HUES48 (cell line): ENCODE results near the gene UCHL3.
"Not testable (repeated sequence)": the region's sequence is repeated elsewhere in the genome, so short reads cannot be mapped to it uniquely, and the experiment has no call there.

Experiments
- H3K27ac ChIP-seq: one replicate; pipeline ENCODE4 v1.7.0; 2013; ENCODE audit warnings: low read depth, low read length, inconsistent platforms
- H3K27me3 ChIP-seq: 2 replicates; pipeline ENCODE4 v1.6.1; 2013; ENCODE audit warnings: mild to moderate bottlenecking, low read length; ENCODE audit not compliant: control insufficient read depth, insufficient read depth
- H3K36me3 ChIP-seq: 2 replicates; pipeline ENCODE4 v1.6.1; 2013; ENCODE audit warnings: low read length; ENCODE audit not compliant: control insufficient read depth, insufficient read depth
- H3K4me1 ChIP-seq: 2 replicates; pipeline ENCODE4 v1.6.1; 2013; ENCODE audit warnings: mild to moderate bottlenecking, low read length; ENCODE audit not compliant: control insufficient read depth, insufficient read depth
- H3K4me3 ChIP-seq: 2 replicates; pipeline ENCODE4 v1.5.1; 2013; ENCODE audit warnings: mild to moderate bottlenecking, low read depth, low read length
- H3K9ac ChIP-seq: 2 replicates; pipeline ENCODE4 v1.6.1; 2013; ENCODE audit warnings: mild to moderate bottlenecking, low read depth, low read length, moderate library complexity
- H3K9me3 ChIP-seq: 2 replicates; pipeline ENCODE4 v1.6.1; 2013; ENCODE audit warnings: low read length; ENCODE audit not compliant: control insufficient read depth, insufficient read depth

UCHL3 gene

DNA sequence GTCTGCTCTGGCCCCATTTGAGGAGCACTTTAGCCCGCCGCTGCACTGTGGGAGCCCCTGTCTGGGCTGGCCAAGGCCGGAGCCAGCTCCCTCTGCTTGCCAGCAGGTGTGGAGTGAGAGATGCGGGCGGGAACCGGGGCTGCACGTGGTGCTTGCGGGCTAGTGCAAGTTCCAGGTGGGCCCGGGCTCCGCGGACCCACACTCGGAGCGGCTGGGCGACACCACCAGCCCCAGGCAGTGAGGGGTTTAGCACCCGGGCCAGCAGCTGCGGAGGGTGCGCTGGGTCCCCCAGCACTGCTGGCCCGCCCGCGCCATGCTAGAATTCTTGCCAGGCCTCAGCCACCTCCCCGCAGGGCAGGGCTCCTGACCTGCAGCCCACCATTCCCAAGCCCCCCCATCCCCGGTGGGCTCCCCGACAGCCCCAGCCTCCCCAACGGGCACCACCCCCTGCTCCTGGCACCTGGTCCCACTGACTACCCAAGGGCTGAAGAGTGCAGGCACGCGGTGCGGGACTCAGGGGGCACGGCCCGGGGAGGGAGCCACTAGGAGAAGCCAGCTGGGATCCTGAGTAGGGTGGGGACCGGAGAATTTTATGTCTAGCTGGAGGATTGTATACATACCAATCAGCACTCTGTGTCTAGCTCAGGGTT lies 31.0 kb upstream of the UCHL3 start:
- no peak overlapping the region for H3K9ac ChIP-seq
- H3K4me3 ChIP-seq, result no peak overlapping the region
- H3K9me3 ChIP-seq, result peaks cover 18% of the 10 kb centered on the region; the same call in 1 of the 2 replicates
- no peaks in the 10 kb centered on the region for H3K36me3 ChIP-seq
- H3K27ac ChIP-seq, result no peak overlapping the region
- H3K27me3 ChIP-seq, result no peaks in the 10 kb centered on the region
- no peaks in the 10 kb centered on the region for H3K4me1 ChIP-seq

GRCh38 chr13:75521956-75522355 lies 27.6 kb upstream of the UCHL3 start:
- Histone ChIP-seq H3K36me3 (peaks cover 7% of the 10 kb centered on the region), H3K4me1 (no peaks in the 10 kb centered on the region), H3K27me3 (no peaks in the 10 kb centered on the region), H3K9ac (no peak overlapping the region), H3K4me3 (no peak overlapping the region), H3K9me3 (peaks cover 18% of the 10 kb centered on the region; the same call in 1 of the 2 replicates), H3K27ac (no peak overlapping the region)

GRCh38 chr13:75530549-75530961 lies 19.0 kb upstream of the UCHL3 start:
- no peaks in the 10 kb centered on the region for H3K9me3 ChIP-seq
- no peak overlapping the region for H3K4me3 ChIP-seq
- peaks cover 8% of the 10 kb centered on the region; the same call in 1 of the 2 replicates for H3K4me1 ChIP-seq
- peaks cover 54% of the 10 kb centered on the region for H3K36me3 ChIP-seq
- no peaks in the 10 kb centered on the region for H3K27me3 ChIP-seq
- H3K9ac ChIP-seq, result no peak overlapping the region
- peak overlapping the region; percentile 9 for H3K27ac ChIP-seq

GRCh38 chr13:75533861-75534260 lies 15.7 kb upstream of the UCHL3 start:
- Histone ChIP-seq H3K4me3 (no peak overlapping the region), H3K27ac (no peak overlapping the region), H3K9me3 (no peaks in the 10 kb centered on the region), H3K9ac (no peak overlapping the region), H3K36me3 (peaks cover 33% of the 10 kb centered on the region), H3K4me1 (peaks cover 8% of the 10 kb centered on the region; the same call in 1 of the 2 replicates), H3K27me3 (no peaks in the 10 kb centered on the region)

DNA sequence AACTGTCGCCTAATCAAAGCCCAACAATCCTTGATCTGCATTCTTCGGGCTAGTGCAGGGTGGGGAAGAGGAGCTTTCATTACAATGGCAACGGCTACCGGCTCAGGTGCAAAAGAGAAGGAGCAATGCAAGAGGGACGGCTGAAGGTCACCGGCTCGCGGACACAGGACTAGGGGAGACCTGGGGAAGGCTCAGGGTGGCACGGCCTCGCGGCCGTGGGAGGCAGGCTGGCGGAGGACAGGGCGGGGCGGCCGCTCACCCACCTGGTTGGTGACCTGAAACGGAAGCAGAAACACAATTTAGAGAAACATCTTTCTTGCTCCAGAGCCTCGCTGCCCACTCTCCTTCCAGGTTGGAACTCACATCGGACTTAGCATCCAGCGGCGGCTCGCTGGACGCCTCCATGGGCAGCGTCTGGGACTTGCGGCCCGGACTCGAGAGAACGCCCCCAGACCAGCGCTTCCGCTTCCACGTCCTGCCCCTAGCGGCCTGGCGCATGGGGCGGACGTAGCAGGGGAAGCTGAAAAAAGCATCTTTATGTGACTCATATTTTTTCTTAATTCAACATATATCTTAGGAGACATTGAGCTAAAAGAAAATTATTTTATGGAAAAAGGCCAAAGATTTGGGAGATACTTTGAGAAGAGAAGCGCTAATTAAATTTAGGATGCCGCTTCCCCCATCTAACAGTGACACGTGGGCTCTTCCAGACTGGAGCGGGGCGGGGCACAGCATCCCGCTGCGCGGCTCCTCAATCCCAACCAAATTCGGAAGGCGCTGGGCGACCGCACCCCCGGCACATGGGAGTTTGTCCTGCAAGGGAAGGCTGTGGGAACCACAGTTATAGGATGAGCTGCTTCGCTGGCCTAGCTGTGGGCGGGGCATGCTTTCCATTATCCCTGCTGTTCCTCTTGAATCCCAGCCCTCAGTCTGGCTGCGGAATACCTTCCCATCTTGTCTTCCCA lies 11.9 kb upstream of the UCHL3 start, which contains the start of gene COMMD6:
Gene COMMD6, minus strand, starts transcription at position 441 of the 965 bp plus-strand sequence. Its CDS starts 36 bp downstream, at position 405.
- peaks cover 25% of the 10 kb centered on the region for H3K36me3 ChIP-seq
- no peaks in the 10 kb centered on the region for H3K9me3 ChIP-seq
- no peaks in the 10 kb centered on the region for H3K4me1 ChIP-seq
- H3K9ac ChIP-seq, result peak within 1 kb of the TSS; percentile 94
- H3K4me3 ChIP-seq, result peak within 1 kb of the TSS; percentile 91
- peak within 1 kb of the TSS; percentile 86 for H3K27ac ChIP-seq
- no peaks in the 10 kb centered on the region for H3K27me3 ChIP-seq

DNA sequence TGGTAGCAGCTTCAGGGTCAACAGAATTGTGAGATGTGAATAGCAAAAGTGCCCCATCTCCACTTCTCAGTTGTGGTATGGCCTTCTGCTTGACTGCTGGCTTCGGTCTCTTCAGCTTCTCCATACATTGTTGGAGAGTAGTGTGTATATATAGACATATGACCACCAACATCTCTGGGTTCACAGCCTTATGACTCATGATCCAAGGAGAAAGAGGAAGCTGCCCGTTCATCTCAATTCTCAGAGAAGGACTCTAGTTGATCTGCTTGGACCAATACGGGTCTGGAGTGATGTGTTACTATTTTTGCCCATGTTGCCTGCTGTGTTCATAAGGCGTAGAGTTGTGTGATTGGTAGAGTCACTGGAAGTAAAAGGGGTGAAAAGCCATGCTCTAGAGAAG lies 8.3 kb upstream of the UCHL3 start:
- no peak overlapping the region for H3K27ac ChIP-seq
- no peaks in the 10 kb centered on the region for H3K36me3 ChIP-seq
- no peaks in the 10 kb centered on the region for H3K4me1 ChIP-seq
- no peaks in the 10 kb centered on the region for H3K27me3 ChIP-seq
- no peak overlapping the region for H3K9ac ChIP-seq
- H3K9me3 ChIP-seq, result no peaks in the 10 kb centered on the region
- no peak overlapping the region for H3K4me3 ChIP-seq

- no peaks in the 10 kb centered on the region for H3K4me1 ChIP-seq
- H3K27me3 ChIP-seq, result no peaks in the 10 kb centered on the region
- no peaks in the 10 kb centered on the region for H3K36me3 ChIP-seq
- H3K27ac ChIP-seq, result no peak overlapping the region
- H3K4me3 ChIP-seq, result no peak overlapping the region
- no peaks in the 10 kb centered on the region for H3K9me3 ChIP-seq
- H3K9ac ChIP-seq, result no peak overlapping the region
Measured at GRCh38 chr13:75541961-75542360, 7.6 kb upstream of the UCHL3 start.

- Histone ChIP-seq H3K27me3 (no peaks in the 10 kb centered on the region; the same call in 1 of the 2 replicates), H3K36me3 (no peaks in the 10 kb centered on the region), H3K4me3 (no peak overlapping the region), H3K9ac (no peak overlapping the region), H3K4me1 (peaks cover 5% of the 10 kb centered on the region; the same call in 1 of the 2 replicates), H3K9me3 (no peaks in the 10 kb centered on the region), H3K27ac (no peak overlapping the region)
Measured at GRCh38 chr13:75544681-75545330, 4.8 kb upstream of the UCHL3 start.

- H3K27ac ChIP-seq, result not testable (repeated sequence)
Measured at GRCh38 chr13:75545386-75545785, 4.2 kb upstream of the UCHL3 start.

DNA sequence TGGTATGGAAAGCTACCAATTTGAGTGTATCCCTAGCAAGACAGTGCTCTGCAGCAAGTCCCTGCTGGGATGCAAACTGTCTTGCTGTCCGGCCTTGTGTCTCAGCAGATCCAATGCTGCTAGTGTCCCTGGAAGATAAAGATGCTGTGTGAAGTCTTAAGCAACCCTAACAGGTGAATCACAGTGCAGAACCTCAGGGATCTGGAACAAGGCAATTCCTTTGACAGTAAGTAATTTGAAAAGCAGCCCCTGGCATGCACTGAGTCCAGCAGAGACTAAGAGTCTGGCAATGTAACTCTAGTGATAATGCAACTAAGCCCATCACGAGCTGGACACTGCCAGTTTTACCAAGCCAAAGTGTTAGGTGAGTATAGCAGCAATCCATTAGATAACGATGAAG lies 1.7 kb upstream of the UCHL3 start:
- Histone ChIP-seq H3K36me3 (no peaks in the 10 kb centered on the region), H3K27ac (no peak overlapping the region), H3K9me3 (no peaks in the 10 kb centered on the region), H3K27me3 (no peaks in the 10 kb centered on the region; the same call in 1 of the 2 replicates), H3K9ac (no peak overlapping the region), H3K4me1 (peaks cover 5% of the 10 kb centered on the region; the same call in 1 of the 2 replicates), H3K4me3 (no peak overlapping the region)

More at GRCh38 chr13:75545386-75545785, 4.2 kb upstream of the UCHL3 start:
- not testable (repeated sequence) for H3K4me3 ChIP-seq, H3K9ac ChIP-seq, H3K36me3 ChIP-seq, H3K9me3 ChIP-seq, H3K27me3 ChIP-seq, H3K4me1 ChIP-seq
